Peyer's patch (tissue), 4 donors: Measurements from ENCODE around the gene GABRG3. TPM values are rescaled to one million over a fixed set of nuclear protein-coding genes. Genes with fewer than 3 reads are reported as not detected.

Experiments used
- DNase-seq, 3 donors: peaks; one replicate each; pipeline ENCODE4 v3.0.0-alpha.2; 2017 to 2019
- H3K27ac ChIP-seq, 4 donors: fragments of 200-600 bp; sonication (generic); one replicate each; pipeline ENCODE4 v1.5.1; 2016 to 2019
- H3K27me3 ChIP-seq, 2 donors: fragments of 200-600 bp; sonication (generic); one replicate each; pipeline ENCODE4 v1.5.1; 2019
- H3K36me3 ChIP-seq, 3 donors: fragments of 200-600 bp; sonication (generic); one replicate each; pipeline ENCODE4 v1.5.1; 2016 to 2019
- H3K4me1 ChIP-seq, 4 donors: fragments of 200-600 bp; sonication (generic); one replicate each; pipeline ENCODE4 v1.5.1; 2016 to 2019
- H3K4me3 ChIP-seq, 4 donors: fragments of 200-600 bp; sonication (generic); 1 replicate in 3 of 4; 2 replicates in 1 of 4; pipeline ENCODE4 v1.5.1; 2016 to 2019; ENCODE audit warnings: mild to moderate bottlenecking in 1 of 4
- H3K9me3 ChIP-seq, 4 donors: fragments of 200-600 bp; sonication (generic); one replicate each; pipeline ENCODE4 v1.5.1; 2016 to 2019; ENCODE audit warnings: mild to moderate bottlenecking in 1 of 4
- CTCF ChIP-seq, 6 experiments: fragments of 450-650 bp in 4 of 6; fragments of 200-600 bp in 2 of 6; sonication (generic) in 1 of 6; IDR thresholded peaks; one replicate each; pipeline ENCODE4 v1.5.1; 2017 to 2019; ENCODE audit warnings: antibody characterized with exemption in 6 of 6, mild to moderate bottlenecking in 3 of 6, moderate library complexity in 1 of 6
- POLR2A ChIP-seq, 2 donors: fragments of 450-650 bp; IDR thresholded peaks; one replicate each; pipeline ENCODE4 v1.5.1; 2017; ENCODE audit warnings: antibody characterized with exemption in 2 of 2, mild to moderate bottlenecking in 2 of 2, moderate library complexity in 2 of 2
- total RNA-seq, 4 donors: library from RNA; depleted of rRNA; stranded (reverse); fragments of >200 nt; gene quantifications; one replicate each; pipeline ENCODE4 v1.1.0, GENCODE V29; 2016

GABRG3 gene
- total RNA-seq, 4 donors from 2014 or later: not detected

- no peak overlapping the region for H3K4me3 ChIP-seq
- peaks cover 0 to 4% (median 0%) of the 10 kb centered on the region in 4 donors for H3K9me3 ChIP-seq
- no peaks in the 10 kb centered on the region for H3K36me3 ChIP-seq
- no peaks in the 10 kb centered on the region for H3K27me3 ChIP-seq
- no peak overlapping the region for H3K27ac ChIP-seq
- TF ChIP-seq POLR2A (IDR thresholded peaks at IDR 0.05) (no peak), CTCF (IDR thresholded peaks at IDR 0.05) (no peak)
- no peaks in the 10 kb centered on the region for H3K4me1 ChIP-seq
- no peak for DNase-seq
Observed at GRCh38 chr15:27582726-27583410, 611.9 kb downstream of the GABRG3 start.

GRCh38 chr15:27583651-27584050 lies 612.7 kb downstream of the GABRG3 start:
- H3K9me3 ChIP-seq: peaks cover 0 to 4% (median 0%) of the 10 kb centered on the region in 4 donors
- TF ChIP-seq CTCF (IDR thresholded peaks at IDR 0.05) (no peak), POLR2A (IDR thresholded peaks at IDR 0.05) (no peak)
- no peaks in the 10 kb centered on the region for H3K27me3 ChIP-seq
- H3K4me3 ChIP-seq: no peak overlapping the region
- H3K27ac ChIP-seq: no peak overlapping the region
- H3K4me1 ChIP-seq: no peaks in the 10 kb centered on the region
- H3K36me3 ChIP-seq: no peaks in the 10 kb centered on the region
- no peak for DNase-seq

- H3K4me1 ChIP-seq: no peaks in the 10 kb centered on the region
- H3K4me3 ChIP-seq: no peak overlapping the region
- H3K9me3 ChIP-seq: peaks cover 0 to 4% (median 0%) of the 10 kb centered on the region in 4 donors
- H3K36me3 ChIP-seq: no peaks in the 10 kb centered on the region
- no peak for TF ChIP-seq CTCF (IDR thresholded peaks at IDR 0.05)
- TF ChIP-seq POLR2A (IDR thresholded peaks at IDR 0.05): no peak
- H3K27me3 ChIP-seq: no peaks in the 10 kb centered on the region
- DNase-seq: no peak
- no peak overlapping the region for H3K27ac ChIP-seq
Observed at GRCh38 chr15:27585041-27585640, 614.2 kb downstream of the GABRG3 start.

- no peaks in the 10 kb centered on the region for H3K4me1 ChIP-seq
- H3K9me3 ChIP-seq: no peaks in the 10 kb centered on the region
- TF ChIP-seq POLR2A (IDR thresholded peaks at IDR 0.05) (no peak), CTCF (IDR thresholded peaks at IDR 0.05) (no peak)
- DNase-seq: no peak
- no peak overlapping the region for H3K4me3 ChIP-seq
- H3K36me3 ChIP-seq: no peaks in the 10 kb centered on the region
- H3K27me3 ChIP-seq: no peaks in the 10 kb centered on the region
- no peak overlapping the region for H3K27ac ChIP-seq
Observed at GRCh38 chr15:27587810-27588209, 616.8 kb downstream of the GABRG3 start.

- no peak for TF ChIP-seq CTCF (IDR thresholded peaks at IDR 0.05)
- no peak for TF ChIP-seq POLR2A (IDR thresholded peaks at IDR 0.05)
- no peak for DNase-seq
Observed at GRCh38 chr15:27589260-27589659, 618.3 kb downstream of the GABRG3 start.

More at GRCh38 chr15:27589260-27589659, 618.3 kb downstream of the GABRG3 start:
- H3K27ac ChIP-seq: no peak overlapping the region
- H3K9me3 ChIP-seq: no peaks in the 10 kb centered on the region
- H3K36me3 ChIP-seq: no peaks in the 10 kb centered on the region
- no peaks in the 10 kb centered on the region for H3K4me1 ChIP-seq
- H3K27me3 ChIP-seq: no peaks in the 10 kb centered on the region
- H3K4me3 ChIP-seq: no peak overlapping the region
